GM18499 (cell line): Measurements from ENCODE around the gene MYL12A.
A peak's percentile ranks its signal among the peaks of the same experiment; 100 is the strongest.
"Not testable (repeated sequence)": the region's sequence is repeated elsewhere in the genome, so short reads cannot be mapped to it uniquely, and the experiment has no call there.

ENCODE experiments used
- ATAC-seq: cut with Tn5 transposase; IDR thresholded peaks from one replicate; pipeline ENCODE4 v1.9.1; 2021; ENCODE audit warnings: moderate number of reproducible peaks; ENCODE audit not compliant: insufficient read depth, unreplicated experiment

Gene MYL12A

GRCh38 chr18:3251963-3252277, 4.3 kb downstream of the MYL12A start:
- no peak for ATAC-seq

GRCh38 chr18:3252843-3253242, 5.2 kb downstream of the MYL12A start:
- no peak for ATAC-seq

- ATAC-seq = no peak
Observed at GRCh38 chr18:3254725-3255124, 7.1 kb downstream of the MYL12A start.

GRCh38 chr18:3255611-3256165, 8.1 kb downstream of the MYL12A start:
- no peak for ATAC-seq

GRCh38 chr18:3256693-3257626, 9.4 kb downstream of the MYL12A start:
- ATAC-seq = peak; percentile 45

GRCh38 chr18:3257627-3258120, 10.1 kb downstream of the MYL12A start:
- ATAC-seq = no peak

GRCh38 chr18:3260995-3261372, 13.4 kb downstream of the MYL12A start:
- no peak for ATAC-seq

GRCh38 chr18:3261373-3262233, 14.0 kb downstream of the MYL12A start, which contains the start of gene MYL12B:
MYL12B (plus strand) TSS chr18:3262133; CDS start chr18:3272899, 10,766 bp downstream.
- peak; percentile 50 for ATAC-seq

GRCh38 chr18:3262234-3263131, 14.9 kb downstream of the MYL12A start:
- peak; percentile 12 for ATAC-seq

- no peak for ATAC-seq
Observed at GRCh38 chr18:3263132-3263700, 15.6 kb downstream of the MYL12A start.

- no peak for ATAC-seq
Observed at GRCh38 chr18:3264362-3264761, 16.8 kb downstream of the MYL12A start.

- ATAC-seq = no peak
Observed at GRCh38 chr18:3265564-3266033, 18.0 kb downstream of the MYL12A start.

- ATAC-seq = no peak
Observed at GRCh38 chr18:3266062-3266608, 18.5 kb downstream of the MYL12A start.

- ATAC-seq = no peak
Observed at GRCh38 chr18:3268306-3268705, 20.7 kb downstream of the MYL12A start.

GRCh38 chr18:3269241-3269913, 21.8 kb downstream of the MYL12A start:
- no peak for ATAC-seq

- no peak for ATAC-seq
Observed at GRCh38 chr18:3269914-3270299, 22.3 kb downstream of the MYL12A start.

- ATAC-seq = no peak
Observed at GRCh38 chr18:3273042-3273441, 25.4 kb downstream of the MYL12A start.

GRCh38 chr18:3277643-3278213, 30.1 kb downstream of the MYL12A start:
- not testable (repeated sequence) for ATAC-seq
